Measurements from ENCODE around the gene DRG2.

The DRG2 gene

DNA sequence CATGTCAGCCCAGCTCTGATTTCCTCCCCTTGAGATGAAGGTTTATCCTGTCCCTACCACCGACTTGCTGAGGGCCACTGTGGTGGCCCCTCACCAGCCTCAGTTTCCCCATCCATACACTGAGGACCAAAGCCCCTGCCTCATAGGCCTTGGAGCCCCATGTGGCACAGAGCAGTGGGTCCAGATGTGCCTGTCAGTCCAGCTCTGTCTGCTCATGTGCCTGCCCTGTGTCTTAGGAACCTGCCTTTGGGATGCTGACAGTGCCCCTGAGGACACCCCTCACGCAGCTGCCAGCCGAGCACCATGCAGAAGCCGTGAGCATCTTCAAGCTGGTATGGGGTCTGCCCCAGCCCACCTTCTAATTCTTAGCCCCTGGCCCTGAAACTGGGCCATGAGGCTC is 56.5 kb downstream of the DRG2 start:
- DNase-seq (ENCODE audit: low read depth): no peak

DNA sequence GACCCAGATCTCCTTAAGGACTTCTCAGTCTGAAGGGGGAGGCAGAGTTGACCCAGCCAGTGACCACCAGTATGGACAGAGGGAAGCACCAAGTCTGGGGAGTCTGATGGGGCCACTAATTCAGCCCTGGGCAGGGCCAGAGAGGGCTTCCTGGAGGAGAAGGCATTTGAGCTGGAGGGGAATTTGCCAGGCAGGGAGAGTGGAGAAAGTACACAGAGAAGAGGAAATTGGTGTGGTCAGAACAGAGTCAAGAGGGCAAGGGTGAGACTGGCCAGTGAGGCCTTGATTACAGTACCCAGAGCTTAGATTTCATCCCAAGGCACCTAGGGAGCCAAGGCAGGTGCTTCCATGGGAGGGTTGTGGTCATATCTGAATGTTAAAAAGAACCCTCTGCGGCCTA is 57.1 kb downstream of the DRG2 start:
- DNase-seq (ENCODE audit: low read depth): no peak

DNA sequence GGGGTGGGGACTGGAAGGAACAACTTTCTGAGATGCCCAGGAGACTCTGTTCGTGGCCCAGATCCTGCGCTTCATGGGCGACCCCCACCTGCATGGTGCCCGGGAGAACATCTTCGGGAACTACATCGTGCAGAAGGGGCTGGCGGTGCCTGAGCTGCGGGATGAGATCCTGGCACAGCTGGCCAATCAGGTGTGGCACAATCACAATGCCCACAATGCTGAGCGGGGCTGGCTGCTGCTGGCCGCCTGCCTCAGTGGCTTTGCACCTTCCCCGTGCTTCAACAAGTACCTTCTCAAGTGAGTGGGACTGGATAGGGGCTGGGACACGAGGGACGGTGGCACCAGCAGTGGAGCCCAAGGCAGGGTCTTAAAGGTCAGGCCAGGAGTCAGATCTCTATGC is 58.1 kb downstream of the DRG2 start:
- no peak for DNase-seq (ENCODE audit: low read depth)

DNA sequence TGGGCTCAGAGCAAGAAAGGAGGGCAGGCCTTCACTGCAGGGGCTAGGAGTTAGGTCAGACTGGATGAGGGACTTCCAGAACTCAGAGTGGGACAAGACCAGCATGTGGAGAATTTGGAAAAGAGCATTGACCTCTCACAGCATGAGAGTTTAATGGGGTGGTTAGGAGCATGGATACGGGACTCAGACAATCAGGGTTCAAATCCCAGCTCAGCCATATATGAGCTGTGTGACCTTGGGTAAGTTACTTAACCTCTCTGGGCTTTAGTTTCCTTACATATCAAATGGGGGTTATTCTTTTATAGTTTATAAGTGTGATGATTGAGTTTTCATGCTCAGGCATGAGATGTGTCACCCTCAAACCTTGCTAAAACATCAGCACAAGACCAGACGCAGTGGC is 58.5 kb downstream of the DRG2 start:
- DNase-seq (ENCODE audit: low read depth): no peak

DNA sequence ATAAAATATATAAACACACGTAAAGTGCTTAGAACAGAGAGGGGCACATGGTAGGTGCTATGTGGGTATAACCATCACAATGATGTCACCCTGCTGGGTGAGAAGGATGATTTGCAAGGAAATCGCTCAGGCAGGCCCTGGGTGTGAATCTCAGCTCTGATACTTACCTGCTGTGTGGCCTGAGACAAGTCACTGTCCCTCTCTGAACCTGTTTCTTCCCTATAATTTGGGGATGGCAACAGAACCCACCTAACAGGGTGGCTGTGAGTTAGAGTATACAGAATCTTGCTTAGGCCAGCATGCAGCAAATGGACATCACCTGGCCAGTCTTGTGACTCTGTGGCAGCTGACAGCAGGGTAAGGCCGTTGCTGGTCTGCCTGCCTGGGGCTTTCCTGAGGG is 59.2 kb downstream of the DRG2 start:
- DNase-seq (ENCODE audit: low read depth): no peak

DNA sequence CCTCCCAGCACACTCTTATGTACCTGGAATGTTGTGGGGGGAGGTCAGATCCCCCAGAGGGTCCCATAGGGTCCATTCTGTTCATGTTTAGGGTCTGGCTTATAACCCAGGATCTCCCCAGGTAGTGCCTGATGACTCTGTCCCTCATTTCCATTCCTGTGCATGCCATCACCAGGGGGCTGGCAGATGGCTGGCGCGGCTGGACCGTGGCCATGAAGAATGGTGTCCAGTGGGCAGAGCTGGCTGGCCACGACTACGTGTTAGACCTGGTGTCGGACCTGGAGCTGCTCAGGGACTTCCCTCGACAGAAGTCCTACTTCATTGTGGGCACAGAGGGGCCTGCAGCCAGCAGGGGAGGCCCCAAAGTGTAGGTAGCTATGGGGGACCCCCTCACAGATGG is 60.8 kb downstream of the DRG2 start:
- DNase-seq (ENCODE audit: low read depth): no peak

DNA sequence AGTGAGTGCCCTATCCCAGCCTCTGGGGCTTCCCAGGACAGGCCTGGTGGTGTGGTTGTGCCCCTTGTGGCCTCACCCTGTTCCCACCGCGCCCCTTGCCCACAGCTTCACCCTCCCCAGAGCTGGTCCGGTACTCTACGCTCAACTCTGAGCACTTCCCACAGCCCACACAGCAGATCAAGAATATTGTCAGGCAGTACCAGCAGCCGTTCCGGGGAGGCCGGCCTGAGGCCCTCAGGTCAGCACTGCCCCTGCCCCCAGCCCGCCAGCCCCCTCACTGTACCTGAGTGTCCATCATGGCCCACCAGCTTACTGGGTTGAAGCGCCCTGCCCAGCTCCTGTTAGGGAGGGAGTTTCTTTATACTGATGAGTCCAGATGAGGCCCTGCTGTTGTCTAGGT is 63.5 kb downstream of the DRG2 start:
- no peak for DNase-seq (ENCODE audit: low read depth)

DNA sequence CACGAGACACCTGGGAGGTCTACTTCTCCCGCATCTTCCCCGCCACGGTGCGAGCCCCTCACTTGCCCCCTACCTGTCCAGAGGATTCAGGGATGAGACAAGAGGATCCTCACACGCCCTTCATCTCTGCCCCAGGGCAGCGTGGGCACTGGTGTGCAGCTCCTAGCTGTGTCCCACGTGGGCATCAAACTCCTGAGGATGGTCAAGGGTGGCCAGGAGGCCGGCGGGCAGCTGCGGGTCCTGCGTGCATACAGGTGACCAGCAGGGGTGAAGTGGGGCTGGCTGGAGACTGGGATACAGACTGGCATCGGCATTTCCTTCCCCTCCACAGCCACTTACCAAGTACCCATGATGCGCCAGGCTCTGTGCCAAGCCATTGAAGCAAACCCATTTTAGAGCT is 67.4 kb downstream of the DRG2 start:
- DNase-seq (ENCODE audit: low read depth): no peak

DNA sequence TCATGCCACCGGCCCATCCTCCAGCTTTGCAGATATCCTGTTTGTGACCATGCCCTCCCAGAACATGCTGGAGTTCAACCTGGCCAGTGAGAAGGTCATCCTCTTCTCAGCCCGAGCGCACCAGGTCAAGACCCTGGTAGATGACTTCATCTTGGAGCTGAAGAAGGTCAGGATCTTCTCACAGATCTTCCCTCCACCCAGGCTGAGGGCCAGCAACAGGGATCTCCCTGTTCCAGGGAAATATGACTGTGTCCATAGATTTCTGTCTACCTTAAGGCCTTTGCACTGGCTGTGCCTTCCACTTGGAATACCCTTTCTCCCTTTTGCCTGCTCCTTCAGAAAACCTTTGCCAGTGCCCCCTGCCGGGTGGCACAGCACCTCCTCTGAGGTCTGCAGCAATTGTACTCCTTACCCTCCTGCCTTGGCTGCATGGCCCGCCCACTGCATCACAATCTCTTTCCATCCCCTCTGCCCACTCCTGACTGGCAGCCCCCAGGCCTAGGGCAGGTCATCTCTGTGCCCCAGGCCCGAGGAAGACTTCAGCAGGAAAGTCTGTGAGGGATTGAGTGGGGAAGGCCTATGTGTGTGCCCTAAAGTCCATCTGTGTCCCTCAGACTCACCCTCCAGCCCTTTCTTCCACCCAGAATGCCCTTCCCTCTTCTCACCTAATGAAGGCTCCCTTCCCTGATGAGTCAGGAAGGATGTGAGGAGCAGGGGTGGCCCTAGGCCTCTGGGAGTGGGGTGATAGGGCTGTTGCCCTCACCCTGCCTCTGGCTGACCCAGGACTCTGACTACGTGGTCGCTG is 68.6 kb downstream of the DRG2 start:
- no peak for DNase-seq (ENCODE audit: low read depth)

DNA sequence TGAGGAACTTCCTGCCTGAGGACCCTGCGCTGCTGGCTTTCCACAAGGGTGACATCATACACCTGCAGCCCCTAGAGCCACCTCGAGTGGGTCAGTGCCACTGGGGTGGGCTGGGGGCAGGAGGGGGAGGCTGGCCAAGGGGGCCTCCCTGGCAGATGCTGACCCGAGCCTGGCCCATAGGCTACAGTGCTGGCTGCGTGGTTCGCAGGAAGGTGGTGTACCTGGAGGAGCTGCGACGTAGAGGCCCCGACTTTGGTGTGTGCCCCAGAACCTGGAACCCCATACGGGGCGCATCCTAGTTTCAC is 69.2 kb downstream of the DRG2 start:
- no peak for DNase-seq (ENCODE audit: low read depth)

Data from amniotic epithelial cell (primary cell).